GM21723 (cell line): ENCODE results near the gene ADCY5.

Source experiments
- ATAC-seq: cut with Tn5 transposase; IDR thresholded peaks from one replicate; pipeline ENCODE4 v1.9.1; 2021; ENCODE audit warnings: mild to moderate bottlenecking, moderate library complexity; ENCODE audit not compliant: unreplicated experiment

The ADCY5 gene

GRCh38 chr3:123410149-123410515 is 38.8 kb downstream of the ADCY5 start:
- ATAC-seq, result no peak

GRCh38 chr3:123409443-123410148 is 39.3 kb downstream of the ADCY5 start:
- no peak for ATAC-seq

GRCh38 chr3:123406598-123406997 is 42.3 kb downstream of the ADCY5 start:
- ATAC-seq, result no peak

- ATAC-seq, result no peak
These were observed 42.9 kb downstream of the ADCY5 start for GRCh38 chr3:123405936-123406510.

GRCh38 chr3:123405021-123405420 is 43.9 kb downstream of the ADCY5 start:
- ATAC-seq, result no peak

GRCh38 chr3:123404391-123404790 is 44.5 kb downstream of the ADCY5 start:
- ATAC-seq, result no peak

GRCh38 chr3:123401836-123402530 is 46.9 kb downstream of the ADCY5 start:
- ATAC-seq, result no peak

GRCh38 chr3:123400169-123400568 is 48.7 kb downstream of the ADCY5 start:
- no peak for ATAC-seq

GRCh38 chr3:123399653-123400052 is 49.2 kb downstream of the ADCY5 start:
- no peak for ATAC-seq

- ATAC-seq, result no peak
These were observed 50.7 kb downstream of the ADCY5 start for GRCh38 chr3:123397921-123398785.

GRCh38 chr3:123397050-123397590 is 51.8 kb downstream of the ADCY5 start:
- no peak for ATAC-seq

GRCh38 chr3:123396171-123397049 is 52.5 kb downstream of the ADCY5 start:
- ATAC-seq, result no peak

- no peak for ATAC-seq
These were observed 53.7 kb downstream of the ADCY5 start for GRCh38 chr3:123395235-123395634.

- no peak for ATAC-seq
These were observed 54.4 kb downstream of the ADCY5 start for GRCh38 chr3:123394391-123395020.

- no peak for ATAC-seq
These were observed 55.8 kb downstream of the ADCY5 start for GRCh38 chr3:123392871-123393620.

- no peak for ATAC-seq
These were observed 56.5 kb downstream of the ADCY5 start for GRCh38 chr3:123392368-123392767.

- no peak for ATAC-seq
These were observed 57.9 kb downstream of the ADCY5 start for GRCh38 chr3:123390865-123391600.

- no peak for ATAC-seq
These were observed 59.3 kb downstream of the ADCY5 start for GRCh38 chr3:123389628-123389918.
